GM23338 (cell line): ENCODE results near the gene RFFL.

ENCODE experiments used
- EZH2 ChIP-seq: fragments of 200-600 bp; sonication (generic); IDR thresholded peaks from one replicate; pipeline ENCODE4 v1.8.0; 2017; ENCODE audit warnings: antibody characterized with exemption, mild to moderate bottlenecking, low read depth; ENCODE audit not compliant: unreplicated experiment
- EZH2phosphoT487 ChIP-seq: fragments of 200-600 bp; sonication (generic); IDR thresholded peaks from one replicate; pipeline ENCODE4 v1.8.1; 2018; ENCODE audit warnings: antibody characterized with exemption; ENCODE audit not compliant: unreplicated experiment
- JUNB ChIP-seq: IDR thresholded peaks from one replicate; pipeline ENCODE4 v1.6.1; 2016; ENCODE audit warnings: antibody characterized with exemption; ENCODE audit not compliant: unreplicated experiment
- POLR2AphosphoS5 ChIP-seq: IDR thresholded peaks from 2 replicates; pipeline ENCODE4 v1.6.1; 2016; ENCODE audit warnings: antibody characterized with exemption, low read depth
- STAT1 ChIP-seq: IDR thresholded peaks from one replicate; pipeline ENCODE4 v1.6.1; 2016; ENCODE audit warnings: antibody characterized with exemption; ENCODE audit not compliant: unreplicated experiment
- TF ChIP-seq, protein P1 (sequence below), 2 experiments: fragments of 200-600 bp in 1 of 2; sonication (generic) in 1 of 2; conservative IDR thresholded peaks; 2 replicates each; pipeline versions ENCODE4 v1.5.1 to v1.6.1; 2016 to 2017; ENCODE audit warnings: antibody characterized with exemption in 2 of 2, low read depth in 2 of 2, mild to moderate bottlenecking in 2 of 2, moderate library complexity in 1 of 2
- TF ChIP-seq, protein P2 (sequence below): IDR thresholded peaks from 2 replicates; pipeline ENCODE4 v1.6.1; 2016; ENCODE audit warnings: antibody characterized with exemption
- TF ChIP-seq, protein P3 (sequence below): IDR thresholded peaks from one replicate; pipeline ENCODE4 v1.6.1; 2018; ENCODE audit warnings: antibody characterized with exemption; ENCODE audit not compliant: unreplicated experiment

DNA sequence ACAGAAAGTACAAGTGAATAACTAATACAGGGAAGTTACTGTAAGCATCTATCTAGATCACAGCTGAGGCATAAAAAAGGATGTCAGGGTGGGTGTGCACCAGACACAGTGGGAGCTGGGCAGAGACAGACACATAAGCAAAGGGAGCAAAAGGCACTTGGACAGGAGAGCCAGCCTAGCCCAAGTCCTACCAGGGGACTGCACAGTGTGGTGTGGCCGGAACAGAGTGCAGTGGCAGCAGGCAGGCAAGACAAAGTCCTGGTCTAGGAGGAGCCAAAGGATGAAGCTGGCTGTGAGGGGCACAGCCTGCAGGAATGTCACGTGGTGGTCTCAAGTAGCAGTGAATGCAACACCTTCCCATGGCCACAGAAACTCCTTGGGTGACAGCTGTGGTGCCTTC, 34.3 kb upstream of the RFFL start:
- TF ChIP-seq EZH2 (no peak), POLR2AphosphoS5 (no peak), EZH2phosphoT487 (no peak), JUNB (no peak), STAT1 (no peak)
- TF ChIP-seq, protein P1, sequence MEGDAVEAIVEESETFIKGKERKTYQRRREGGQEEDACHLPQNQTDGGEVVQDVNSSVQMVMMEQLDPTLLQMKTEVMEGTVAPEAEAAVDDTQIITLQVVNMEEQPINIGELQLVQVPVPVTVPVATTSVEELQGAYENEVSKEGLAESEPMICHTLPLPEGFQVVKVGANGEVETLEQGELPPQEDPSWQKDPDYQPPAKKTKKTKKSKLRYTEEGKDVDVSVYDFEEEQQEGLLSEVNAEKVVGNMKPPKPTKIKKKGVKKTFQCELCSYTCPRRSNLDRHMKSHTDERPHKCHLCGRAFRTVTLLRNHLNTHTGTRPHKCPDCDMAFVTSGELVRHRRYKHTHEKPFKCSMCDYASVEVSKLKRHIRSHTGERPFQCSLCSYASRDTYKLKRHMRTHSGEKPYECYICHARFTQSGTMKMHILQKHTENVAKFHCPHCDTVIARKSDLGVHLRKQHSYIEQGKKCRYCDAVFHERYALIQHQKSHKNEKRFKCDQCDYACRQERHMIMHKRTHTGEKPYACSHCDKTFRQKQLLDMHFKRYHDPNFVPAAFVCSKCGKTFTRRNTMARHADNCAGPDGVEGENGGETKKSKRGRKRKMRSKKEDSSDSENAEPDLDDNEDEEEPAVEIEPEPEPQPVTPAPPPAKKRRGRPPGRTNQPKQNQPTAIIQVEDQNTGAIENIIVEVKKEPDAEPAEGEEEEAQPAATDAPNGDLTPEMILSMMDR (conservative IDR thresholded peaks at IDR 0.05; ENCODE audit: low read depth in 2 of 2): no peak
- TF ChIP-seq, protein P2, sequence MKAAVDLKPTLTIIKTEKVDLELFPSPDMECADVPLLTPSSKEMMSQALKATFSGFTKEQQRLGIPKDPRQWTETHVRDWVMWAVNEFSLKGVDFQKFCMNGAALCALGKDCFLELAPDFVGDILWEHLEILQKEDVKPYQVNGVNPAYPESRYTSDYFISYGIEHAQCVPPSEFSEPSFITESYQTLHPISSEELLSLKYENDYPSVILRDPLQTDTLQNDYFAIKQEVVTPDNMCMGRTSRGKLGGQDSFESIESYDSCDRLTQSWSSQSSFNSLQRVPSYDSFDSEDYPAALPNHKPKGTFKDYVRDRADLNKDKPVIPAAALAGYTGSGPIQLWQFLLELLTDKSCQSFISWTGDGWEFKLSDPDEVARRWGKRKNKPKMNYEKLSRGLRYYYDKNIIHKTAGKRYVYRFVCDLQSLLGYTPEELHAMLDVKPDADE: no peak
- TF ChIP-seq, protein P3, sequence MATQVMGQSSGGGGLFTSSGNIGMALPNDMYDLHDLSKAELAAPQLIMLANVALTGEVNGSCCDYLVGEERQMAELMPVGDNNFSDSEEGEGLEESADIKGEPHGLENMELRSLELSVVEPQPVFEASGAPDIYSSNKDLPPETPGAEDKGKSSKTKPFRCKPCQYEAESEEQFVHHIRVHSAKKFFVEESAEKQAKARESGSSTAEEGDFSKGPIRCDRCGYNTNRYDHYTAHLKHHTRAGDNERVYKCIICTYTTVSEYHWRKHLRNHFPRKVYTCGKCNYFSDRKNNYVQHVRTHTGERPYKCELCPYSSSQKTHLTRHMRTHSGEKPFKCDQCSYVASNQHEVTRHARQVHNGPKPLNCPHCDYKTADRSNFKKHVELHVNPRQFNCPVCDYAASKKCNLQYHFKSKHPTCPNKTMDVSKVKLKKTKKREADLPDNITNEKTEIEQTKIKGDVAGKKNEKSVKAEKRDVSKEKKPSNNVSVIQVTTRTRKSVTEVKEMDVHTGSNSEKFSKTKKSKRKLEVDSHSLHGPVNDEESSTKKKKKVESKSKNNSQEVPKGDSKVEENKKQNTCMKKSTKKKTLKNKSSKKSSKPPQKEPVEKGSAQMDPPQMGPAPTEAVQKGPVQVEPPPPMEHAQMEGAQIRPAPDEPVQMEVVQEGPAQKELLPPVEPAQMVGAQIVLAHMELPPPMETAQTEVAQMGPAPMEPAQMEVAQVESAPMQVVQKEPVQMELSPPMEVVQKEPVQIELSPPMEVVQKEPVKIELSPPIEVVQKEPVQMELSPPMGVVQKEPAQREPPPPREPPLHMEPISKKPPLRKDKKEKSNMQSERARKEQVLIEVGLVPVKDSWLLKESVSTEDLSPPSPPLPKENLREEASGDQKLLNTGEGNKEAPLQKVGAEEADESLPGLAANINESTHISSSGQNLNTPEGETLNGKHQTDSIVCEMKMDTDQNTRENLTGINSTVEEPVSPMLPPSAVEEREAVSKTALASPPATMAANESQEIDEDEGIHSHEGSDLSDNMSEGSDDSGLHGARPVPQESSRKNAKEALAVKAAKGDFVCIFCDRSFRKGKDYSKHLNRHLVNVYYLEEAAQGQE: no peak
